Nephron (organoid): ENCODE results near the gene KCNH2.

Experiments used
- H3K27ac Mint-ChIP-seq, 3 experiments: 2 replicates each; pipeline ENCODE4 v1.8.0; 2020; ENCODE audit warnings: mixed read lengths in 3 of 3, mild to moderate bottlenecking in 2 of 3, moderate library complexity in 1 of 3
- H3K27me3 Mint-ChIP-seq: 2 replicates; pipeline ENCODE4 v1.8.0; 2021; ENCODE audit warnings: low read depth, mild to moderate bottlenecking, moderate library complexity, mixed read lengths
- H3K36me3 Mint-ChIP-seq: 2 replicates; pipeline ENCODE4 v1.8.0; 2020; ENCODE audit warnings: low read depth, mixed read lengths
- H3K4me1 Mint-ChIP-seq: 2 replicates; pipeline ENCODE4 v1.8.0; 2020; ENCODE audit warnings: mixed read lengths
- H3K4me3 Mint-ChIP-seq, 3 experiments: 2 replicates each; pipeline ENCODE4 v1.8.0; 2020; ENCODE audit warnings: mild to moderate bottlenecking in 3 of 3, mixed read lengths in 3 of 3, moderate library complexity in 2 of 3
- H3K9me3 Mint-ChIP-seq: 2 replicates; pipeline ENCODE4 v1.8.0; 2020; ENCODE audit warnings: mixed read lengths
- CTCF ChIP-seq, 3 experiments: fragments of 200-600 bp; sonication (generic); IDR thresholded peaks; one replicate each; pipeline ENCODE4 v1.5.0; 2021; ENCODE audit warnings: antibody characterized with exemption in 3 of 3; ENCODE audit not compliant: unreplicated experiment in 3 of 3

KCNH2 gene

GRCh38 chr7:151005566-151005965 lies 27.4 kb upstream of the KCNH2 start:
- no peak overlapping the region for H3K4me3 Mint-ChIP-seq
- no peak for TF ChIP-seq CTCF (IDR thresholded peaks at IDR 0.05; ENCODE audit: unreplicated experiment in 3 of 3)
- H3K27me3 Mint-ChIP-seq, result peaks cover 7% of the 10 kb centered on the region

GRCh38 chr7:151003572-151003971 lies 25.5 kb upstream of the KCNH2 start:
- H3K27me3 Mint-ChIP-seq, result peaks cover 3% of the 10 kb centered on the region
- H3K9me3 Mint-ChIP-seq, result no peaks in the 10 kb centered on the region
- no peak overlapping the region for H3K27ac Mint-ChIP-seq
- no peak for TF ChIP-seq CTCF (IDR thresholded peaks at IDR 0.05; ENCODE audit: unreplicated experiment in 3 of 3)
- H3K4me1 Mint-ChIP-seq, result peaks cover 11% of the 10 kb centered on the region
- H3K36me3 Mint-ChIP-seq, result no peaks in the 10 kb centered on the region
- H3K4me3 Mint-ChIP-seq, result no peak overlapping the region

More at GRCh38 chr7:151005566-151005965, 27.4 kb upstream of the KCNH2 start:
- Mint-ChIP-seq H3K27ac (peak overlapping the region in 1 of 3 experiments; percentile 44), H3K9me3 (no peaks in the 10 kb centered on the region), H3K36me3 (no peaks in the 10 kb centered on the region), H3K4me1 (peaks cover 17% of the 10 kb centered on the region)

- Mint-ChIP-seq H3K4me3 (no peak overlapping the region), H3K27ac (no peak overlapping the region), H3K27me3 (peaks cover 3% of the 10 kb centered on the region), H3K4me1 (peaks cover 5% of the 10 kb centered on the region), H3K36me3 (no peaks in the 10 kb centered on the region), H3K9me3 (no peaks in the 10 kb centered on the region)
- TF ChIP-seq CTCF (IDR thresholded peaks at IDR 0.05; ENCODE audit: unreplicated experiment in 3 of 3), result no peak
Observed at GRCh38 chr7:151001546-151001945, 23.4 kb upstream of the KCNH2 start.

GRCh38 chr7:151000897-151001495 lies 22.9 kb upstream of the KCNH2 start:
- H3K27ac Mint-ChIP-seq, result no peak overlapping the region
- H3K4me3 Mint-ChIP-seq, result no peak overlapping the region
- no peaks in the 10 kb centered on the region for H3K9me3 Mint-ChIP-seq
- H3K4me1 Mint-ChIP-seq, result peaks cover 5% of the 10 kb centered on the region
- TF ChIP-seq CTCF (IDR thresholded peaks at IDR 0.05; ENCODE audit: unreplicated experiment in 3 of 3), result no peak
- H3K27me3 Mint-ChIP-seq, result peaks cover 3% of the 10 kb centered on the region
- H3K36me3 Mint-ChIP-seq, result no peaks in the 10 kb centered on the region

- no peaks in the 10 kb centered on the region for H3K9me3 Mint-ChIP-seq
- TF ChIP-seq CTCF (IDR thresholded peaks at IDR 0.05; ENCODE audit: unreplicated experiment in 3 of 3), result no peak
- H3K36me3 Mint-ChIP-seq, result no peaks in the 10 kb centered on the region
- H3K4me3 Mint-ChIP-seq, result no peak overlapping the region
- H3K4me1 Mint-ChIP-seq, result peaks cover 5% of the 10 kb centered on the region
- peaks cover 3% of the 10 kb centered on the region for H3K27me3 Mint-ChIP-seq
- no peak overlapping the region for H3K27ac Mint-ChIP-seq
Observed at GRCh38 chr7:150999497-151000230, 21.5 kb upstream of the KCNH2 start.

- Mint-ChIP-seq H3K4me3 (no peak overlapping the region), H3K27me3 (peaks cover 3% of the 10 kb centered on the region), H3K9me3 (no peaks in the 10 kb centered on the region), H3K36me3 (no peaks in the 10 kb centered on the region), H3K4me1 (peaks cover 5% of the 10 kb centered on the region), H3K27ac (no peak overlapping the region)
- no peak for TF ChIP-seq CTCF (IDR thresholded peaks at IDR 0.05; ENCODE audit: unreplicated experiment in 3 of 3)
Observed at GRCh38 chr7:150999001-150999400, 20.9 kb upstream of the KCNH2 start.
